ENCODE data around the gene CCNT2.
"Not testable (repeated sequence)": the region's sequence is repeated elsewhere in the genome, so short reads cannot be mapped to it uniquely, and the experiment has no call there.

Gene CCNT2

GRCh38 chr2:134918526-134919340, at the start of gene CCNT2:
CCNT2 (plus strand) TSS chr2:134918822; CDS start chr2:134918855, 33 bp downstream.
- peak; percentile 99 for DNase-seq (ENCODE audit: low spot score)

DNA sequence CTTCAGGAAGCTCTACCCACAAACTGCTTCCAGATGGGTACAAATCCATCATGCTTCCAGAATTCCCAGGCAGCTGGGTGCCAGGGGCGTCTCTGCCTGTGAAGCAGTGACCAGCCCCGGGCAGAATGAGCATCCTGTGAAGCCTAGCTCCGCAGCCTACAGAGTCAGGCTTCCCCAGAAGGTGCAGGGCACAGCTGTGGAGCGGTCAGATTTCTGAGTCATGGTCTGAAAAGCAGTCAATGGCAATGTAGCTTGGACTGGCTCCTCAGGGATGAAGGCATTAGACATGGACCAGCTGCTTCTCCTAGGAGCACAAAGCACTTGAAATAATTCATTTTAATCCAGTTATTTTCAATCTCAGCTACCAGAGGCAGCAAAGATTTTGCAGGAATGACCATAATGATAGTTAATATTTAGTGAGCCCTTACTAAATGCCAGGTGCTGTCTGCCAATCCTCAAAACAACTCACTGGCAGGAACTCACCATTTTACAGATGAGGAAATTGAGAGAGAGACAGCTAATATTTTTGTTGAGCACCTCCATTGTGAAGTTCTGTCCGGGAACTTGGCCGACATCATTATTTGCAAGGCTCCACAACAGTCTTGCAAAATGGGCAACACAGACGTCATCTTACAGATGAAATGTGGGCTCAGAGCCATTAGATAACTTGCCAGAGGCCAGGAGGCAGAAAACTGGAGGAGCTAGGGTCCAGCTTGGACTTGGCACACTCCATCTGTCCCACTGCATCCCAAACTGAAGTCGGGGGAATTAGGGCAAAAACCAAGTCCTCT, 48.5 kb upstream of the CCNT2 start:
- DNase-seq (ENCODE audit: low spot score) = peak; percentile 4

DNA sequence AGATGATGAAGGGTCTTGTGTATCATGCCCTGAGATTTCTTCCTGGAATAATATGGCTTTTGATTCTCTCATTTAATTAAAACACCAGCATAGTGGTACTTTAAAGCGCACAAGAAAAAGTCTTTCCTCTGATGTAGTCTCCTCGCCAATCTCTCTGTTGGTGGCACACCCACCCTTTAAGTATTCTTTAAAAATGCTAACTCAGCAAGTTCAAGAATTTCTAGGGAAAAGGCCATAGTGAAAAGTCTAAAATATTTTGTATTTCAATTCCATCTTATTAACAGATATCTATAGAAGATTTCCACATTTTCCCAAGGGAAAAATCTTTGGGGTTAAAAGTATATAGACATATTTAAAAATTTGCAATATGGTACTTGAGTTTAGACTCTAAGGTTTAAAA, 45.5 kb upstream of the CCNT2 start:
- no peak for DNase-seq (ENCODE audit: low spot score)

DNA sequence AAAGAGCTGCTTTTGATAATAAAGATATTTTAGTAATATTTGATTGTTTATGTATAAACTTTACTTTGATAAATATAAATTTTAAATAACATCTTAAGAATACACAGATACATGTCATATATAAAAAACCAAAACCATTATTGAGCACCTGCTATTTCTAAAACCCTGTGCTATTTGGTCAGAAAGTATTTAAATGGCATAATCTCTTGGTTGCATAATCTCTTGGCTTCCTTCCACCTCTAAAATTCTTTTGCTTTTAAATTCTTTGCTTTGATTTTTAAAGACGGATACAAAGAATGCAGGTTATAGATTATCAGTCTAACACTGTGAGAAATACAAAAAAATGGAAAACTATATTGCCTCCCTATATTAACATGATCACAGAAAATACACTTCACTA, 43.3 kb upstream of the CCNT2 start:
- no peak for DNase-seq (ENCODE audit: low spot score)

DNA sequence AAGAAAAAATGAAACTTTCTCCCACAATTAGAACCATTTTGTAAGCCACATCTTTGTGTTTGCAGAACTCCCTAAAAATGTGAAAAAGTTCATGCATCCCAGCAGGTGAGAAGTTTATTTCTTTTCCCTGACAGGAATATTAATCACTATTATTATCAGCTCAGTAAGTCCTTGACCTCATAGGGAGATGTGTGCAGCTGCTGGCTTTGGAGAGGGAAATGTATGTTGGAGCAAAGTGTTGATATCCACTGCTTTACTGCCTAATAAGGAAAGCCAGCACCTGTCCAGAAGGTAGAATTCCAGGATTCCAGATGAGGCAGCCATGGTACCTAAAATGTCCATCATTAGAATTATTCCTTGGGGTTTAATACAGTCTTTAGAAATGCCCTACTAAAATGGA, 35.8 kb upstream of the CCNT2 start:
- DNase-seq (ENCODE audit: low spot score) = no peak

GRCh38 chr2:134883552-134884293, 34.9 kb upstream of the CCNT2 start:
- no peak for DNase-seq (ENCODE audit: low spot score)

- no peak for DNase-seq (ENCODE audit: low spot score)
These were observed 34.2 kb upstream of the CCNT2 start for GRCh38 chr2:134884435-134884834.

GRCh38 chr2:134892282-134893035, 26.2 kb upstream of the CCNT2 start:
- no peak for DNase-seq (ENCODE audit: low spot score)

DNA sequence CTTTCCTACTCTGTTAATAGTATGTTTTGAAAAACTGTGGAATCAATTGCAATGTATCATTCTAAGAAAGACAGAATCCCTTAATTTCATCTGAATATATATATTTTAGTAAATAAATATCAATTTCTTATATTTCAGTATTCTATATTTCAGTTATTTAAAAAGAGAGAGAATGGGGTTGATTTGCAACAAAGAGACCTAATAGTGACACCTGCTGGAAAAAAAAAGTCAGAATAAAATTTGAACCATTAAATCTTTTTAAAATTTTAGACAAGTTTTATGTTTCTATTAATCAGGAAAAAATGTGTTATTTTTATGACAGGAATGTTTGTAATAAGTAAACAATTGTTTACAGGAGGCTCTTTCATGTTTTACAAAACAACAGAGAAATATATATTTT, 20.7 kb upstream of the CCNT2 start:
- peak; percentile 17 for DNase-seq (ENCODE audit: low spot score)

GRCh38 chr2:134899204-134899603, 19.4 kb upstream of the CCNT2 start:
- DNase-seq (ENCODE audit: low spot score) = no peak

DNA sequence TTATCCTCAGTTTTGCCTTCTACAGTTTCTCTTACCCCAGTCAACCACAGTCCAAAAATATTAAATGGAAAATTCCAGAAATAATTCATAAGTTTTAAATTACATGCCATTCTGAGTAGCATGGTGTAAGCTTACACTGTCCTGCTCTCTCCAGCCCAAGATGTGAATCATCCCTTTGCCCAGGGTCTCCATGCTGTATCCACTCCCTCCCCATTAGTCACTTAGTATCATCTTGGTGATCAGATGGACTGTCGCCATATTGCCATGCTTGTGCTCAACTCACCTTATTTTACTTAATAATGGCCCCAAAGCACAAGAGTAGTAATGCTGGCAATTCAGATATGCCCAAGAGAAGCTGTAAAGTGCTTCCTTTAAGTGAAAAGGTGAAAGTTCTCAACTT, 18.5 kb upstream of the CCNT2 start:
- no peak for DNase-seq (ENCODE audit: low spot score)

DNA sequence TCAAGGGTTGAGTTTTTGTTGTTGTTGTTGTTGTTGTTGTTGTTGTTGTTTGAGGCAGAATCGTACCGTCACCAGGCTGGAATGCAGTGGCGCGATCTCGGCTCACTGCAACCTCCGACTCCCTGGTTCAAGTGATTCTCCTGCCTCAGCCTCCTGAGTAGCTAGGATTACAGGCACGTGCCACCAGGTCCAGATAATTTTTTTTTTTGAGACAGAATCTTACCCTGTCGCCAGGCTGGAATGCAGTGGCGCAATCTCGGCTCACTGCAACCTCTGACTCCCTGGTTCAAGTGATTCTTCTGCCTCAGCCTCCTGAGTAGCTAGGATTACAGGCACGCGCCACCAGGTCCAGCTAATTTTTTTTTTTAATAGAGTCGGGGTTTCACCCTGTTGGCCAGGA, 14.9 kb upstream of the CCNT2 start:
- DNase-seq (ENCODE audit: low spot score) = not testable (repeated sequence)

- no peak for DNase-seq (ENCODE audit: low spot score)
These were observed 13.5 kb upstream of the CCNT2 start for GRCh38 chr2:134905168-134905567.

- DNase-seq (ENCODE audit: low spot score) = no peak
These were observed 11.9 kb upstream of the CCNT2 start for GRCh38 chr2:134906726-134907125.

DNA sequence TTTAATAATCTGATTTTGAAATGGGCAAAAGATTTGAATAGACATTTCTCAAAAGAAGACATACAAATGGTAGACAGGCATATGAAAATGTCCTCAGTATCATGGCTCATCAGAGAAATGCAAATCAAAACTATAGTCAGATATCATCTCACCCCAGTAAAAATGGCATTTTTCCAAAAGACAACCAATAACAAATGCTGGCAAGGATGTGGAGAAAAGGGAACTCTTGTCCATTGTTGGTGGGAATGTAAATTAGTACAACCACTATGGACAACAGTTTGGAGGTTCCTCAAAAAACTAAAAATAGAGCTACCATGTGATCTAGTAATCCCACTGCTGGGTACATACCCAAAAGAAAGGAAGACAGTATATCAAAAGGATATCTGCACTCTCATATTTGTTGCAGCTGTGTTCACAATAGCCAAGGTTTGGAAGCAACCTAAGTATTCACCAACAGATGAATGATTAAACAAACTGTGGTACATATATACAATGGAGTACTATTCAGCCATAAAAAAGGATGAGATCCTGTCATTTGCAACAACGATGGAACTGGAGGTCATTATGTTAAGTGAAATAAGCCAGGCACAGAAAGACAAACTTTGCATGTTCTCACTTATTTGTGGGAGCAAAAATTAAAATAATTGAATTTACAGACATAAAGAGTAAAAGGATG, 11.0 kb upstream of the CCNT2 start:
- DNase-seq (ENCODE audit: low spot score) = not testable (repeated sequence)

DNA sequence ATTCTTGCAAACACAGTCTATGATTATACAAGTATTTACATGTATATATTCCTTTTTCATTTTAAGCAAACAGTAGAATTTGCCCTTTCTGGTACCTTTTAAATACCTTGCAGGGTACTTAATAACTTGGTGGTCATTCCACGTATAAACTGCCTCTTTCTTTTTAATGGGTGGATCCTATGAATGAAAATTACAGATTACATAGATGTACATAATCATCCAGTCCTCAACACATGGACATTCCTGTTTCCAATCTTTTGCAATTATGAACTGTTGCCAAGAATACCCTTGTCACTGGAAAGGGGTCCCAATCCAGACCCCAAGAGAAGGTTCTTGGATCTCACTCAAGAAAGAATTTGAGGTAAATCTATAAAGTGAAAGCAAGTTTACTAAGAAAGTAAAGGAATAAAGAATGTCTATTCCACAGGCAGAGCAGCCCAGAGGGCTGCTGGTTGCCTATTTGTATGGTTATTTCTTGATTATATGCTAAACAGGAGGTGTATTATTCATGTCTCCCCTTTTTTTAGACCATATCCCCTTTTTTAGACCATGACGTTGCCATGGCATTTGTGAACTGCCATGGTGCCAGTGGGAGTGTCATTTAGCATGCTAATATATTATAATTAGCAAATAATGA, 7.7 kb upstream of the CCNT2 start:
- no peak for DNase-seq (ENCODE audit: low spot score)

DNA sequence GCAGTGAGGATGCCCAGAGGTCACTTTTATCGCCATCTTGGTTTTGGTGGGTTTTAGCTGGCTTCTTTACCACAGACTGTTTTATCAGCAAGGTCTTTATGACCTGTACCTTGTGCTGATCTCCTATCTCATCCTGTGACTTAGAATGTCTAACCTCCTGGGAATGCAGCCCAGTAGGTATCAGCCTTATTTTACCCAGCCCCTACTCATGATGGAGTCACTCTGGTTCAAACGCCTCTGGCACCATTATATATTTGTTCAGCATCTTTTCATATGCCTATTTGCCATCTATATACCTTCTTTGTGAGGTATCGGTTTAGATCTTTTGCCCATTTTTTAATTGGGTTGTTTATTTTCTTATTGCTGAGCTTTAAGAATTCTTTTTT, 7.2 kb upstream of the CCNT2 start:
- DNase-seq (ENCODE audit: low spot score) = no peak

GRCh38 chr2:134912361-134912760, 6.3 kb upstream of the CCNT2 start:
- DNase-seq (ENCODE audit: low spot score) = no peak

- peak; percentile 4 for DNase-seq (ENCODE audit: low spot score)
These were observed 1.2 kb upstream of the CCNT2 start for GRCh38 chr2:134917360-134917865.

- no peak for DNase-seq (ENCODE audit: low spot score)
These were observed 615 bp upstream of the CCNT2 start for GRCh38 chr2:134917888-134918525.
